SK-N-SH treated with all-trans-retinoic acid at 6 μM for 48 hours (cell line): Measurements from ENCODE around the gene PSMG1.

Experiments used
- ARNTL ChIP-seq: fragments of 450-650 bp; formaldehyde crosslinking; IDR thresholded peaks from 2 replicates; pipeline ENCODE4 v1.5.0; 2020; ENCODE audit warnings: low read depth, mild to moderate bottlenecking, moderate library complexity, borderline replicate concordance
- RARB ChIP-seq: fragments of 250-450 bp; sonication (Bioruptor Pico); IDR thresholded peaks from 2 replicates; pipeline ENCODE4 v1.8.0; 2021; ENCODE audit warnings: mild to moderate bottlenecking, moderate library complexity
- ZFP3 ChIP-seq: fragments of 250-450 bp; sonication (Bioruptor Pico); IDR thresholded peaks from 2 replicates; pipeline ENCODE4 v1.5.0; 2020; ENCODE audit warnings: mild to moderate bottlenecking, moderate library complexity
- ZFP30 ChIP-seq: fragments of 450-650 bp; formaldehyde crosslinking; IDR thresholded peaks from 2 replicates; pipeline ENCODE4 v1.5.0; 2022; ENCODE audit warnings: mild to moderate bottlenecking, moderate library complexity
- TF ChIP-seq, protein P1 (sequence below): fragments of 250-450 bp; sonication (Bioruptor Pico); IDR thresholded peaks from 2 replicates; pipeline ENCODE4 v1.8.0; 2020; ENCODE audit warnings: mild to moderate bottlenecking, moderate library complexity, borderline replicate concordance
- TF ChIP-seq, protein P2 (sequence below): fragments of 250-450 bp; sonication (Bioruptor Pico); IDR thresholded peaks from 2 replicates; pipeline ENCODE4 v1.5.0; 2020; ENCODE audit warnings: mild to moderate bottlenecking, moderate library complexity

DNA sequence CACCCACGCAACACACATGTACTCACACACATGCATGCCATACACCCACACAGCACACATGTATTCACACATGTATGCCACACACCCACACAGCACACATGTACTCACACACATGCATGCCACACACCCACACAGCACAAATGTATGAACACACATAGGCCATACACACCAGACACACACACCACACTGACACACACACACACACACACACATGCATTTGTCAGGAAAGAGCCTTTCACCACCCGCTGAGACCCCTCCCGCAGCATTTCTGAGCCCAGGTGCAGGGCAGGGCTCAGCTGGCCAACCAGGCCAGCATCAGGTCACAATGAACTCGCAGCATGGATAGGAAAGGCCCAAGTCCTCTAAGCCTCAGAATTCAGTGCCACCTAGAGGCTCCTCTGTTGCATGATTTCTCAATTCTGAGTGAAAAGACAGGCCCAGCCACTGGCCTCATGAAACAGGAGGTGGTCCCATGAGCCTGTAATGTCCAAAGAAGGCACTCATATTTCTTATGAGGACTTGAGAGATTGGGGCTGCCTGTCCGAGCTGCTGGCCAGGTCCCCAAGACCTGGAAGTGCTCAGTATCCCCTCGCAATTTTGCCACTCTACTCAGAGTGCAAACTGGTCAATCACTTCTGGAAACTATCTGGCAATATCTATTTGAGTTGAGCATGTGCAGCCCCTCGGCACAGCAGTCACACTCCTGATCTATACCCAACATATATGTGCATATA is 57.3 kb downstream of the PSMG1 start:
- no peak for TF ChIP-seq ARNTL (CRISPR knock-in tag)
- TF ChIP-seq ZFP3 (CRISPR knock-in tag) = no peak
- no peak for TF ChIP-seq RARB
- TF ChIP-seq, protein P1, sequence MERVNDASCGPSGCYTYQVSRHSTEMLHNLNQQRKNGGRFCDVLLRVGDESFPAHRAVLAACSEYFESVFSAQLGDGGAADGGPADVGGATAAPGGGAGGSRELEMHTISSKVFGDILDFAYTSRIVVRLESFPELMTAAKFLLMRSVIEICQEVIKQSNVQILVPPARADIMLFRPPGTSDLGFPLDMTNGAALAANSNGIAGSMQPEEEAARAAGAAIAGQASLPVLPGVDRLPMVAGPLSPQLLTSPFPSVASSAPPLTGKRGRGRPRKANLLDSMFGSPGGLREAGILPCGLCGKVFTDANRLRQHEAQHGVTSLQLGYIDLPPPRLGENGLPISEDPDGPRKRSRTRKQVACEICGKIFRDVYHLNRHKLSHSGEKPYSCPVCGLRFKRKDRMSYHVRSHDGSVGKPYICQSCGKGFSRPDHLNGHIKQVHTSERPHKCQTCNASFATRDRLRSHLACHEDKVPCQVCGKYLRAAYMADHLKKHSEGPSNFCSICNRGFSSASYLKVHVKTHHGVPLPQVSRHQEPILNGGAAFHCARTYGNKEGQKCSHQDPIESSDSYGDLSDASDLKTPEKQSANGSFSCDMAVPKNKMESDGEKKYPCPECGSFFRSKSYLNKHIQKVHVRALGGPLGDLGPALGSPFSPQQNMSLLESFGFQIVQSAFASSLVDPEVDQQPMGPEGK (CRISPR knock-in tag) = no peak
- no peak for TF ChIP-seq ZFP30
- TF ChIP-seq, protein P2, sequence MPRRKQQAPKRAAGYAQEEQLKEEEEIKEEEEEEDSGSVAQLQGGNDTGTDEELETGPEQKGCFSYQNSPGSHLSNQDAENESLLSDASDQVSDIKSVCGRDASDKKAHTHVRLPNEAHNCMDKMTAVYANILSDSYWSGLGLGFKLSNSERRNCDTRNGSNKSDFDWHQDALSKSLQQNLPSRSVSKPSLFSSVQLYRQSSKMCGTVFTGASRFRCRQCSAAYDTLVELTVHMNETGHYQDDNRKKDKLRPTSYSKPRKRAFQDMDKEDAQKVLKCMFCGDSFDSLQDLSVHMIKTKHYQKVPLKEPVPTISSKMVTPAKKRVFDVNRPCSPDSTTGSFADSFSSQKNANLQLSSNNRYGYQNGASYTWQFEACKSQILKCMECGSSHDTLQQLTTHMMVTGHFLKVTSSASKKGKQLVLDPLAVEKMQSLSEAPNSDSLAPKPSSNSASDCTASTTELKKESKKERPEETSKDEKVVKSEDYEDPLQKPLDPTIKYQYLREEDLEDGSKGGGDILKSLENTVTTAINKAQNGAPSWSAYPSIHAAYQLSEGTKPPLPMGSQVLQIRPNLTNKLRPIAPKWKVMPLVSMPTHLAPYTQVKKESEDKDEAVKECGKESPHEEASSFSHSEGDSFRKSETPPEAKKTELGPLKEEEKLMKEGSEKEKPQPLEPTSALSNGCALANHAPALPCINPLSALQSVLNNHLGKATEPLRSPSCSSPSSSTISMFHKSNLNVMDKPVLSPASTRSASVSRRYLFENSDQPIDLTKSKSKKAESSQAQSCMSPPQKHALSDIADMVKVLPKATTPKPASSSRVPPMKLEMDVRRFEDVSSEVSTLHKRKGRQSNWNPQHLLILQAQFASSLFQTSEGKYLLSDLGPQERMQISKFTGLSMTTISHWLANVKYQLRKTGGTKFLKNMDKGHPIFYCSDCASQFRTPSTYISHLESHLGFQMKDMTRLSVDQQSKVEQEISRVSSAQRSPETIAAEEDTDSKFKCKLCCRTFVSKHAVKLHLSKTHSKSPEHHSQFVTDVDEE (CRISPR knock-in tag) = no peak
